ENCODE results near the gene MAFG.

Gene MAFG

GRCh38 chr17:81926451-81927151 is 934 bp downstream of the MAFG start:
- Histone ChIP-seq H3K27ac (peak overlapping the region; percentile 82 to 98 (median 93)), H3K4me3 (peak overlapping the region; percentile 71 to 97 (median 93))

- Histone ChIP-seq H3K27ac (peak overlapping the region in 20 of 21 experiments; percentile 30 to 98 (median 94)), H3K4me3 (peak overlapping the region; percentile 71 to 97 (median 93))
Observed at GRCh38 chr17:81925860-81926450, 1.6 kb downstream of the MAFG start.

GRCh38 chr17:81924557-81925532 is 2.7 kb downstream of the MAFG start:
- H3K4me3 ChIP-seq: no peak overlapping the region

GRCh38 chr17:81923302-81924260 is 4.0 kb downstream of the MAFG start:
- H3K4me3 ChIP-seq: peak overlapping the region in 3 of 7 experiments; percentile 8 to 13 (median 8)
- peak overlapping the region in 17 of 21 experiments; percentile 37 to 80 (median 62) for H3K27ac ChIP-seq

More at GRCh38 chr17:81924557-81925532, 2.7 kb downstream of the MAFG start:
- peak overlapping the region in 11 of 21 experiments; percentile 7 to 80 (median 60) for H3K27ac ChIP-seq

- H3K27ac ChIP-seq: peak overlapping the region in 15 of 21 experiments; percentile 46 to 80 (median 63)
- H3K4me3 ChIP-seq: peak overlapping the region in 3 of 7 experiments; percentile 8 to 13 (median 8)
Observed at GRCh38 chr17:81922566-81923301, 4.8 kb downstream of the MAFG start.

GRCh38 chr17:81921996-81922565 is 5.5 kb downstream of the MAFG start:
- H3K27ac ChIP-seq: peak overlapping the region in 2 of 21 experiments; percentile 18 to 38
- no peak overlapping the region for H3K4me3 ChIP-seq

GRCh38 chr17:81921537-81921862 is 6.0 kb downstream of the MAFG start:
- peak overlapping the region in 1 of 21 experiments; percentile 38 for H3K27ac ChIP-seq

GRCh38 chr17:81920612-81921536 is 6.7 kb downstream of the MAFG start:
- no peak overlapping the region for H3K4me3 ChIP-seq
- peak overlapping the region in 3 of 21 experiments; percentile 9 to 50 (median 9) for H3K27ac ChIP-seq

More at GRCh38 chr17:81921537-81921862, 6.0 kb downstream of the MAFG start:
- no peak overlapping the region for H3K4me3 ChIP-seq

- no peak overlapping the region for H3K4me3 ChIP-seq
- peak overlapping the region in 16 of 21 experiments; percentile 6 to 89 (median 83) for H3K27ac ChIP-seq
Observed at GRCh38 chr17:81918832-81919545, 8.5 kb downstream of the MAFG start.

GRCh38 chr17:81918333-81918669 is 9.2 kb downstream of the MAFG start:
- peak overlapping the region in 17 of 21 experiments; percentile 6 to 89 (median 83) for H3K27ac ChIP-seq
- peak overlapping the region in 5 of 7 experiments; percentile 88 to 99 (median 91) for H3K4me3 ChIP-seq

GRCh38 chr17:81917565-81918332 is 9.8 kb downstream of the MAFG start, which contains the start of gene SIRT7:
Gene SIRT7 (minus strand): TSS chr17:81918176. CDS start chr17:81918131, 45 bp downstream.
- H3K4me3 ChIP-seq: peak within 1 kb of the TSS; percentile 61 to 99 (median 91)
- peak within 1 kb of the TSS; percentile 38 to 89 (median 83) for H3K27ac ChIP-seq

GRCh38 chr17:81916234-81917001 is 11.1 kb downstream of the MAFG start:
- Histone ChIP-seq H3K27ac (peak overlapping the region in 8 of 21 experiments; percentile 20 to 89 (median 83)), H3K4me3 (peak overlapping the region in 5 of 7 experiments; percentile 88 to 99 (median 91))

- H3K4me3 ChIP-seq: no peak overlapping the region
- H3K27ac ChIP-seq: no peak overlapping the region
Observed at GRCh38 chr17:81915331-81915730, 12.2 kb downstream of the MAFG start.

GRCh38 chr17:81914103-81914850 is 13.3 kb downstream of the MAFG start:
- no peak overlapping the region for H3K4me3 ChIP-seq
- H3K27ac ChIP-seq: no peak overlapping the region
